GM18907 (cell line): ENCODE measurements around the gene DIPK1B.

Experiments used
- ATAC-seq: cut with Tn5 transposase; IDR thresholded peaks from one replicate; pipeline ENCODE4 v1.9.1; 2021; ENCODE audit warnings: mild to moderate bottlenecking, moderate library complexity; ENCODE audit not compliant: unreplicated experiment

The DIPK1B gene

GRCh38 chr9:136733611-136734010 lies 21.2 kb downstream of the DIPK1B start:
- ATAC-seq, result no peak

- no peak for ATAC-seq
These were observed 22.6 kb downstream of the DIPK1B start for GRCh38 chr9:136734837-136735496.

GRCh38 chr9:136735812-136736480 lies 23.6 kb downstream of the DIPK1B start:
- no peak for ATAC-seq

DNA sequence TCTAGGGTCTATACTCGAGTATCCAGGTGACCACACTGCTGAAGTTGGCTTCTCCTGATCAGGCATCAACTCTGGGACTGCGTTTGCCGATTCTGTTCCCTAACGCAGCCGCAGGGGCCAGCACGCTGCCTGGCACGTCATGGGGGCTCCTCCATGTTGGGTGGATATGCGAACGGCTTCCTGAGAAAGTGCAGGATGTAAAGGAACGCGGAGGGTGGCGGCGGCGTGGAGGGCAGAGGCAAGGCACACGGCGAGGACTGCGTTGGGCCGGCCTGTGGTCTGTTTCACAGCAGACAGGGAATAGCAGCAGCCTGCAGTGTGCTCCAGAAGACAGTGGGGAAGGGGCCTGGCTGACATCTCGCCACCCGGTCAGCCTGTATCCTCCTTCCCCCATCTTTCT lies 26.6 kb downstream of the DIPK1B start:
- ATAC-seq, result no peak

DNA sequence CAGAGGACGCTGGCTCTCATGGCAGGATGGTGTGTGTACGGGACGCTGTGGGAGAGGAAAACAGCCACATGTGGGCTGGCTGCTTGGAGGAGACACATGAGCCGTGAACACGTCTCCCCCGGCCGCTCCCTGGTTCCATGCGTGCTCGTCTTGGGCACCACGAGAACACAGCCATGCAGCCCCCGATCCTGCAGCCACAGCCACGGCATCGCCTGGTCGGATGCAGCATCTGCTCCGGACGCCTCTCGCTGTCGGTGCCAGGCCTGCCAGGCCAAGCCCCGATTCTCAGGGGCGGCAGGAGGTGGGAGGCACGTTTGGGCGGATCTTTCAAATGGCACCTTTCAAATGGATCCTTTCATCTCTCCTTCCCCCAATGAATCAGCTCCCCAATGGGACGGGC lies 27.1 kb downstream of the DIPK1B start:
- no peak for ATAC-seq

DNA sequence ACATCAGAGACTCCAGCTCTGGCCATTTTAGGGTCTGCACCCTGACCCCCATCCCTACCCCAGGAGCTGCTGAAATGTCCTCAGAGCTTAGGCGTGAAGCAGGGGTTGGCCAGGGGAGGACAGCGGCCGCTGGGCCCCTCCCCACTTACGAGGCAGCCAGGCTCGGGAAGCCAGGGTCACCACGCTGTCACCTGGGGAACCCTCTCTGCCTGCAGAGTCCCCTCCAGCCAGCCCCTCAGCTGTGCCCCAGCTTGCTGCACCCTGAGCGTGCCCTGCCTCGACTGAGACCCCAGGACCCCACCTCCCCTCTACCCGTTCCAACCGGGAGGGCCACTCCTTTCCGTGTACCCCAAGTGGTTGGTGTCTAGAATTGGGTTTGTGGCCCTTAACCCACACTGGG lies 27.7 kb downstream of the DIPK1B start:
- ATAC-seq, result no peak

DNA sequence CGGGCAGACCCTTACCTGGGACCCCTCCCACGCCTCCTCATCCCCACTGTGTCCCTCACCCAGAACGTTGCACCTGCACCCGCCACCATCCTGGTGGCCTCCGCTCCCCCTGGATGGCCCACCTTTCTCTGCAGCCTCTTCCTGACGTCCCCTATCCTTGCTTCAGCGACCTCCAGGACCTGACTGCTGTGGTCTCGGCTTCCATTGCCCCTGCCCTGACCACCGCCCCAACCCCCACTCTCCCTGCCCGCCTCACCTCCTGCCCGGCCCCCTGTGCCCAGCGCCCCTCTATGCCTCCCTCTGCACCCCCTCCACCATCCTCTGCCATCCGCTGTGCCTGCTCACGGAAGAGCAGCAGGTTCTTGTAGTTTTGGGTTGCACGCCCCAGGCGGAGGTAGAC lies 28.1 kb downstream of the DIPK1B start:
- ATAC-seq, result no peak

DNA sequence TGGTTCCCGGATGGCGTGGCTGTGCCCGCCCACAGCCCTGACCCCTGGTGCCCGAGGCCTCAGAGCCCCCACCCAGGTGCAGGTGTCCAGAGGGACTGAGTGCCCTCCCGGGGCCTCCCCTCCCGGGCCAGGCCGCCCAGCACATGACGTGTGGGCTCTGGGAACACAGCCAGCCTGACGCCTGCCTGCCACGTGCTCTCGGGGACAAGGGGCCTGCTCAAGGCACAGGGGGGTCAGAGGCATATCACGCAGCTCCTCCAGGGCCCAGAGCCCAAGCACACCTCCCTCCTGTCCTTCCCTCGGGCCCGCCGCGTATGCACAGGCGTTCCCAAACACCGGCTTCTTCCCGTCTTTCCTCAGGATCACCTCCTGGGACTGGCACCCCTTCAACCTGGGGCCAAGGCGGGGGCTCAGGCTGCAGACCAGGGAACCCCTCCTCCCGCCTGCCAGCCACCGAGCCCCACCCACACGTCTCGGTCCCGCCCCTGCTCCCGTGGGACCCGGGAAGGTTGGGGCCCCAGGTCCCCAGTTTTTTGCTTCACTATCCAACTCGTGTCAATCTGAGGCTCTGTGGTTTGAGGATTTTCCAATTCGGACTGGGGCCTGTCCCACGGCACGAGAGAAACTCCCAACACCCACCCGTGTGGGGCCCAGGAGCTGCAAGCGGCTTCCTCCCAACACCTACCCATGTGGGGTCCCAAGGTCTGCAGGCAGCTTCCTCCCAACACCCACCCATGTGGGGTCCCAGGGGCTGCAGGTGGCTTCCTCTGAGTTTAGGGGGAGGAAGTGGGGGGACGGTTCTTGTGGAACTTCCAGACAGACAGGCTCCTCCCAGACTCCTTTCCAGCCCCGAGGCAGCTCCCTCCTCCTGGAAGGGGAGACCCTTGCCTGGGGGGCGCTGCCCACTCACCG lies 28.9 kb downstream of the DIPK1B start:
- ATAC-seq, result no peak

DNA sequence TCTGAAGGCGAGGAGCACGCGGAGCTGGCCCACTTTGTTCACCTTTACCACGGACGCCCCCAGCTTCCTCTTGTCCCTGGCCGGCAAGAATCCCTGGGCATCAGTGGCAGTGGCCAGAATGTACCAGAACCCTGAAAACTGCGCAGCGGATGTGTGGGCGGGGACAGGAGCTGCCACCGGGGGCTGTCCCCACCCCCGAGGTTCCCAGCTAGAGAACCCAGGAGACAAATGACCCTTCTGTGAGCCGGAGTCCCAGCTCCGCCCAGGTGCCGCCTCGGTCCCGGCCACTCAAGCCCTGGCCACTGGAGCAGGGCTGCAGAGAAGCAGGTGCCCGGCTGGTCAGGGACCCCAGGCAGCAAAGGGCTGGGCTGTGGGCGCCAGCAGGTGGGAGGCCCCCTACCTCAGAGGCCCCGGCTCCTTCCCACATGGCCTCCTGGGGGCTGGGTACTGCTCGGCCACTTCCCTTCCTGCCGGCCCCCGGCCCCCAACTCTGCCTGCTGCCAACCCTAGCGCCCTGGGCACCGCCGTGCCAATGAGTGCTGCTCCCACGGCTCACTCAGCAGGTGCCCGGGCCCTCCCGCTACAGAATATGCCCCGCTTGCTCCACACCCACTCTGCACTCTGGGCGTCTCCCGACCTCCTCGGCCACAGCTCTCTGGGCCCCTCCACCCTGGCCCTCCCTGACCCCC lies 29.7 kb downstream of the DIPK1B start:
- no peak for ATAC-seq

DNA sequence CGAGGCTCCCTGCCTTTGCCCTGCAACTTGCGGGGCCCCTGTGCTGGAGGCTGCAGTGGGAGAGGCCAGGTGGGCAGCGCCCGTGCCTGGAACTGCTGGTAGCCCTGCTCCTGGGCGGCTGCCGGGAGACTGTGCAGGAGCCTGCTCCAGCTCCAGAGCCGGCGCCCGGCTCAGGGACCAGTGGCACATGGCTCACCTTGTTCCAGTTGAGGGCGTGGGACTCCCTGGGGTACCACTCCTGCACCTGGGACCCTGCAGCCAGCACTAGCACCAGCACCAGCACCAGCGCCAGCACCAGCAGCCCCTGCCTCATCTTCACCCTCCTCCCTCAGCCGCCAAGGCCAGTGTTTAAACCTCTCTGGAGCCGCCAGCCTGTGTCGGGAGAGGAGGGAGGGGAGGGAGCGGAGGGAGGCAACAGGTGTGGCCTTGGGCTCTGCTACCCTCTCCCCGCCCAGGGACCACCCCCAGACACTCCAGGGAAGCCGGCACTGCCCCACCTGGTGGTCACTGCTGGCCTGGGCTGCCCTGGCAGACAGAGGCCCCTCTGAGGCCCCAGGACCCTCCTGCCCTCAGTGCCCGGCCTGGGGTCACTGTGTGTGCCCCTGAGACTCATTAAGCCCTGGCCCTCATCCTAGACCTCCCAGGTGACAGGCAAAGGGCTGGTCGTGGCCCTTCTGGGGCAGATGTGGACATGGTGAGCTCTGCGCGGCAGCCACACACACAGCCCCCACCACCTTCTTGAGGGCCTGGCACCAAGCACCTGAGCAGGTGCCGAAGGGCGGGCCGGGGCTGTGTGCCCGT lies 30.4 kb downstream of the DIPK1B start, which contains the start of gene LCN10:
Gene LCN10, minus strand, starts transcription at position 350 of the 801 bp plus-strand sequence. Its CDS starts 37 bp downstream, at position 313.
- ATAC-seq, result no peak

- ATAC-seq, result no peak
These were observed 31.4 kb downstream of the DIPK1B start for GRCh38 chr9:136743639-136744211.

GRCh38 chr9:136744773-136745172 lies 32.4 kb downstream of the DIPK1B start:
- no peak for ATAC-seq

DNA sequence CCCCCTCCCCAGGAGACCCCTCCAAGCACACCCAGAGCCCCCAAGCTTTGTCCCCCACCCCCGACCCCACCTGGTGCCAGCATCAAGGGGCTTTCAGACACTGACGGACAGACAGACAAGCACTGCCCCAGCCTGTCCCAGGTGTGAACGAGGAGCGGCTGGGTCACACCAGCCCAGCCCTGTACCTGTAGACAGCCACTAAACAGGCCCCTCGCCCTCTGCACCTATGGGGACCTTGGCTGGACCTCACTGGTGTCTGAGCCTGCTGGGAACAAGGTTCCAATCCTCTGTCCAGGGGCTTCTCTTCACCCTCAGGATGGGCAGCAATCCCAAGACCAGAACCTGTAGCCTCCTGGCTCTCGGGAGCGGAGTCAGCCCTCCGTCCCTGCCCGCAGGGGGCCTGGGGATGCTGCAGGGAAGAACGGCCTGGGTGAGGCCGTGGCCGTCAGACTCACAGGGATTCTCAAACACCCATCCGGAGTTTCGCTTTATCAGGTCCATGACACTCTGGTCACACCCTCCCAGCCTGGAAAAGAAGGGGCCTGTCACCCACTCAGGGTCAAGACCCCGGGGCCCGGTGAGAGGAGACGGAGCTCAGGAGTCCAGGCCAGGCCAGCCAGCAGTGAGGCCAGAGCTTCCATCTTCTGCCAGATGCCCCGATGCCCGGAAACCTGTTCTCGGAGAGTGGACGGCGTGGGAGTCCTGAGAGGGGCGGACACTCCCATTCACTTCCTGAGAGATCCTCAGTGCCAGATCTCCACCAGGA lies 33.2 kb downstream of the DIPK1B start:
- no peak for ATAC-seq

DNA sequence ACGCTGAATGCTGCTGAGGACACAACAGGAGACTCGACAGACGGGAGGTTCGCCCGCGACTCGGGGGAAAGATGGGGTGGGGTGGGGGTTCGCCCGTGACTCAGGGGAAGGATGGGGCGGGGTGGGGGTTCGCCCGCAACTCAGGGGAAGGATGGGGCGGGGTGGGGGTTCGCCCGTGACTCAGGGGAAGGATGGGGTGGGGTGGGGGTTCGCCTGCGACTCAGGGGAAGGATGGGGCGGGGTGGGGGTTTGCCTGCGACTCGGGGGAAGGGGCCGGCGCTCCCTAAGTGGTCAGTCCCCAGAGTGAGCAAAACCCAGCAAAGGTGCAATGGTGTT lies 33.8 kb downstream of the DIPK1B start:
- ATAC-seq, result no peak

DNA sequence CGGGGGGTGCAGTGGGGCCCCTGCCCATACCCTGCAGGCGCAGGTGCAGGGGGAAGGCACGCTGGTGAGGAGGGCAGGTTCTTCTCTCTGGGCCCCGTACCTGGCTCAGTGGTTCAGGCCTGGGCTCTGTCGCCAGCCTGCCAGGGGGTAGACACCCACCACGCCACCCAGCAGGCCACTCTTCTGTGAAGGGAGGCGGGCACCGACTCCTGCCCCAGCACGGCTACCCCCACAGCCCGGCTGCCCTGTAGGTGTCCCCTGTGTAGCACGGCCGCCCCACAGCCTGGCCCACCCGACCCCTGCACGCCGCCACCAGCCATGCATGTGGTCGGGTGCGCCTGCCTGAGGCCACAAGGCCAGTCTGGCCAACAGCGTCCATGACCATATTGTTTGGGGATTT lies 34.2 kb downstream of the DIPK1B start:
- ATAC-seq, result no peak

DNA sequence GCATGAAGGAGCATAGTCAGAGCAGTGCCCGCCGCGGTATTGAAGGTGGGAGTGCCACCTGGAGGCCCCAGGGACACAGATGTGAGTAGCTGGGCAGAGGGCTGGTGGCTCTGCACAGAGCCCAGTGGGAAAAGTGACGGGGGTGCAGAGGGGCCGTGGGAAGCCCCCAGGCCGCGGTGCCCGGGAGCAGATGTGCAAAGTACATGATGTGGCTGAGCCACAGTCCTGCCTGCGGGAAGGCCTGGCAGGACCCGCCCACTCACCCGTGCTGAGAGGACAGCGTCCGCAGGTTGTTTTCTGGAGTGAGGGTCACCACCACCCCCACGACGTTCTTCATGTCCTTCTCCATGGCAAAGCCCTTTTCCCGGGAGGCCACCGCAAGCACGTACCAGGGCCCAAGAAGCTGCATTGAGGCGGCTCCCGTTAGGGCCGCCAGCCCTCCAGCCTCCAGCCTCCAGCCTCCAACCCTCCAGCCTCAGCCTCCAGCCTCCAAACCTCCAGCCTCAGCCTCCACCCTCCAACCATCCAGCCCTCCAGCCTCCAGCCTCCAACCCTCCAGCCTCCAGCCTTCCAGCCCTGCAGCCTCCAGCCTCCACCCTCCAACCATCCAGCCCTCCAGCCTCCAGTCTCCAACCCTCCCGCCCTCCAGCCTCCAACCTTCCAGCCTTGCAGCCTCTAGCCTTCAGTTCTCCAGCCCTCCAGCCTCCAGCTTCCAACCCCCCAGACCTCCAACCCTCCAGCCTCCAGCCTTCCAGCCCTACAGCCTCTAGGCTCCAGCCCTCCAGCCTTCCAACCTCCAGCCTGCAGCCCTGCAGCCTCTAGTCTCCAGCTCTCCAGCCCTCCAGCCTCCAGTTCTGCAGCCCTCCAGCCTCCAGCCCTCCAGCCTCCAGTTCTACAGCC lies 35.0 kb downstream of the DIPK1B start:
- ATAC-seq, result no peak

DNA sequence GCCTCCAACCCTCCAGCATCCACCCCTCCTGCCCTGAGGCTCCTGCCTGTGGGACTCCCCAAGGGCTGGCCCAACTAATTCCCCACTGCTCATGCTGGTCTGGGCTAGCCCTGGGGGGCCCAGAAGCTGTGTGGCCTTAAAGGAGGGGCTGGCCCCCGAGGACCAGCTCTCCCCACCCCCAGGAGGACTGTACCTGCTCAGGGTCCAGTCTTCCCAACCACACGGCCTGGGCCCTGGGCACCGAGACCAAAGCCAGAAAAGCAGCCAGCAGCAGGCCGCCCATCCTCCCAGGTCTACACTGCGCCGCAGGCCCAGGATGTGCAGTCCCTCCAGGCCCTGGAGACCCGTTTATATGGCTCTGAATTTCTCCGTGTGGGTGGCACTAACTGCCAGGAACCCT lies 35.8 kb downstream of the DIPK1B start, which contains the start of gene LCN6:
Gene LCN6, minus strand, starts transcription at position 325 of the 400 bp plus-strand sequence. Its CDS starts 42 bp downstream, at position 283.
- no peak for ATAC-seq
